22Rv1 (cell line): ENCODE results near the gene MANSC4.

Experiments
- ZFX ChIP-seq: fragments of 450-650 bp; IDR thresholded peaks from 2 replicates; pipeline ENCODE4 v1.6.1; 2017; ENCODE audit warnings: antibody characterized with exemption, borderline replicate concordance
- TF ChIP-seq, protein P1 (sequence below): fragments of 450-650 bp; IDR thresholded peaks from 2 replicates; pipeline ENCODE4 v1.5.1; 2017; ENCODE audit warnings: mild to moderate bottlenecking

DNA sequence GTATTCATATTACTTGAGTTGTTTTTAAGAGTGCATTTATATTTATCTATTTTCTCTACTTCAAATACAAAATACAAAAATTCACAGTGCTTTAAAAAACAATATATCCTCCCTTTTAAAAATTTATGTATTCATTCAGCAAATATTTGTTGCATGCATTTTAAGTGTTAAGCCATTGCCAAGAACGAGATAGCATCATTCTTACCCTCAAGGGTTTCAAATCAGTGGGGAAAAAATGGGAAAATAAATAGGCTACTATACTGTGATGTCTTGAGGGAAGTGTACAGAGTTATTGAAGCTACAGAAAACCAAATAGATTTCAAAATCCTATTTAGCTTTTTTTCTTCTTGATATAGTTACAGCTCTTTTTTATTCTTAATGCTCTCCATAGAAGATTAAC lies 46.2 kb downstream of the MANSC4 start:
- TF ChIP-seq, protein P1, sequence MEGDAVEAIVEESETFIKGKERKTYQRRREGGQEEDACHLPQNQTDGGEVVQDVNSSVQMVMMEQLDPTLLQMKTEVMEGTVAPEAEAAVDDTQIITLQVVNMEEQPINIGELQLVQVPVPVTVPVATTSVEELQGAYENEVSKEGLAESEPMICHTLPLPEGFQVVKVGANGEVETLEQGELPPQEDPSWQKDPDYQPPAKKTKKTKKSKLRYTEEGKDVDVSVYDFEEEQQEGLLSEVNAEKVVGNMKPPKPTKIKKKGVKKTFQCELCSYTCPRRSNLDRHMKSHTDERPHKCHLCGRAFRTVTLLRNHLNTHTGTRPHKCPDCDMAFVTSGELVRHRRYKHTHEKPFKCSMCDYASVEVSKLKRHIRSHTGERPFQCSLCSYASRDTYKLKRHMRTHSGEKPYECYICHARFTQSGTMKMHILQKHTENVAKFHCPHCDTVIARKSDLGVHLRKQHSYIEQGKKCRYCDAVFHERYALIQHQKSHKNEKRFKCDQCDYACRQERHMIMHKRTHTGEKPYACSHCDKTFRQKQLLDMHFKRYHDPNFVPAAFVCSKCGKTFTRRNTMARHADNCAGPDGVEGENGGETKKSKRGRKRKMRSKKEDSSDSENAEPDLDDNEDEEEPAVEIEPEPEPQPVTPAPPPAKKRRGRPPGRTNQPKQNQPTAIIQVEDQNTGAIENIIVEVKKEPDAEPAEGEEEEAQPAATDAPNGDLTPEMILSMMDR, result no peak
- TF ChIP-seq ZFX, result no peak
